Endothelial cell of umbilical vein (primary cell): ENCODE measurements around the gene ZNF407. TPM values are rescaled to one million over a fixed set of nuclear protein-coding genes. Genes with fewer than 3 reads are reported as not detected.

Experiments
- BruUV-seq: library from RNA; stranded (reverse); fragments of 400-500 nt; replicated peaks from 2 replicates; lab custom pipeline; 2021; lab: Mats Ljungman, UMichigan
- CTCF ChIA-PET: fragments of 300-600, 350-600 bp; sonication (Branson Sonifier 250); formaldehyde crosslinking; loops from one replicate; lab custom pipeline; 2021; ENCODE audit warnings: antibody characterized with exemption, inconsistent platforms; lab: Charles Lee
- POLR2A ChIA-PET: fragments of 300-600, 350-600 bp; sonication (Branson Sonifier 250); formaldehyde crosslinking; loops from one replicate; lab custom pipeline; 2021; ENCODE audit warnings: antibody characterized with exemption, inconsistent platforms; lab: Charles Lee
- DNase-seq: peaks from one replicate; pipeline ENCODE4 v3.0.0-alpha.2; 2011; ENCODE audit warnings: low read depth, low spot score
- FAIRE-seq: peaks from 2 replicates; lab custom pipeline; 2011; peaks lifted over from hg19 to GRCh38; lab: Jason Lieb, UNC
- H2AFZ ChIP-seq: 2 replicates; pipeline ENCODE4 v1.6.0; 2012; ENCODE audit warnings: low read depth, low read length, control low read depth, inconsistent platforms
- H3K27ac ChIP-seq: 2 replicates; pipeline ENCODE4 v1.5.1; 2011; ENCODE audit warnings: low read depth, mild to moderate bottlenecking, control low read depth, low read length, moderate library complexity; ENCODE audit not compliant: insufficient read depth
- H3K27me3 ChIP-seq, 2 experiments: 2 replicates each; pipeline versions ENCODE4 v1.6.0 to v1.6.1; 2011; ENCODE audit warnings: low read length in 2 of 2, mixed read lengths in 1 of 2; ENCODE audit not compliant: control insufficient read depth in 2 of 2, insufficient read depth in 2 of 2
- H3K36me3 ChIP-seq, 2 experiments: 2 replicates in 1 of 2; 3 replicates in 1 of 2; pipeline ENCODE4 v1.5.1; 2011; ENCODE audit warnings: low read length in 2 of 2, mild to moderate bottlenecking in 1 of 2, moderate library complexity in 1 of 2; ENCODE audit not compliant: control insufficient read depth in 2 of 2, insufficient read depth in 2 of 2; ENCODE audit errors: extremely low read depth in 1 of 2
- H3K4me1 ChIP-seq: 3 replicates; pipeline ENCODE4 v1.5.1; 2011; ENCODE audit warnings: mild to moderate bottlenecking, low read length; ENCODE audit not compliant: control insufficient read depth, insufficient read depth; ENCODE audit errors: extremely low read depth
- H3K4me2 ChIP-seq: 2 replicates; pipeline ENCODE4 v1.6.1; 2011; ENCODE audit warnings: low read length, control low read depth, mixed read lengths; ENCODE audit not compliant: insufficient read depth
- H3K4me3 ChIP-seq, 3 experiments: fragments of 200-600 bp in 1 of 3; sonication (generic), shearing (Covaris generic) in 1 of 3; replicated peaks in 1 of 3; 2 replicates each; pipeline ENCODE4 v1.5.1; 2011 to 2016; ENCODE audit warnings: control low read depth in 3 of 3, low read length in 3 of 3, mild to moderate bottlenecking in 2 of 3, inconsistent platforms in 1 of 3, low read depth in 1 of 3, moderate library complexity in 1 of 3; ENCODE audit not compliant: insufficient read depth in 1 of 3
- H3K79me2 ChIP-seq: 2 replicates; pipeline ENCODE4 v1.6.0; 2012; ENCODE audit warnings: low read length, inconsistent platforms; ENCODE audit not compliant: control insufficient read depth, insufficient read depth
- H3K9ac ChIP-seq: replicated peaks from 2 replicates; pipeline ENCODE3; 2011; ENCODE audit warnings: low read length, control low read depth; ENCODE audit not compliant: insufficient read depth; ENCODE audit errors: extremely low read depth
- H3K9me1 ChIP-seq: replicated peaks from 3 replicates; pipeline ENCODE4 v1.6.0; 2011; ENCODE audit warnings: mild to moderate bottlenecking, low read length; ENCODE audit not compliant: control insufficient read depth, insufficient read depth; ENCODE audit errors: extremely low read depth
- H3K9me3 ChIP-seq: replicated peaks from 2 replicates; pipeline ENCODE4 v1.5.1; 2012; ENCODE audit warnings: low read length, inconsistent platforms; ENCODE audit not compliant: control insufficient read depth, insufficient read depth
- H4K20me1 ChIP-seq: replicated peaks from 2 replicates; pipeline ENCODE3; 2011; ENCODE audit warnings: mild to moderate bottlenecking, low read length; ENCODE audit not compliant: control insufficient read depth, insufficient read depth; ENCODE audit errors: extremely low read depth
- EZH2 ChIP-seq: IDR thresholded peaks from 2 replicates; pipeline ENCODE4 v1.6.1; 2012; ENCODE audit warnings: borderline replicate concordance, low read depth, mild to moderate bottlenecking, moderate library complexity, low read length, inconsistent platforms; ENCODE audit not compliant: severe bottlenecking
- GATA2 ChIP-seq: IDR thresholded peaks from 2 replicates; pipeline ENCODE4 v1.7.0; 2011; ENCODE audit warnings: low read depth, mild to moderate bottlenecking, moderate library complexity, mixed read lengths, low read length; ENCODE audit not compliant: insufficient read length, insufficient read depth
- JUN ChIP-seq: IDR thresholded peaks from 2 replicates; pipeline ENCODE4 v1.6.1; 2011; ENCODE audit warnings: borderline replicate concordance, low read depth; ENCODE audit not compliant: insufficient read length, insufficient read depth
- MYC ChIP-seq: IDR thresholded peaks from one replicate; pipeline ENCODE4 v1.6.1; 2011; ENCODE audit warnings: mild to moderate bottlenecking, low read depth, low read length
- POLR2A ChIP-seq: IDR thresholded peaks from 2 replicates; pipeline ENCODE4 v1.6.1; 2012; ENCODE audit warnings: low read depth, mild to moderate bottlenecking, control low read depth, low read length
- POLR2AphosphoS5 ChIP-seq: IDR thresholded peaks from 2 replicates; pipeline ENCODE4 v1.6.1; 2012; ENCODE audit warnings: low read depth, mild to moderate bottlenecking, control low read depth, low read length, moderate library complexity; ENCODE audit not compliant: insufficient read depth
- dilution Hi-C: fragments of 300-500 bp; cut with MboI; formaldehyde crosslinking; loops from one replicate; pipeline ENCODE4 v1.15.0; 2019; ENCODE audit warnings: low sequenced_read_pairs; ENCODE audit not compliant: extremely low pct_ligation_motif_present
- intact Hi-C: fragments of 100-400 bp; cut with micrococcal nuclease; formaldehyde crosslinking; loops from one replicate; pipeline ENCODE4 v1.10.0; 2022
- polyA plus RNA-seq, 4 experiments: library from polyadenylated mRNA; depleted of rRNA in 3 of 4; stranded (reverse) in 3 of 4; unstranded in 1 of 4; fragments of >200 nt; gene quantifications; 2 replicates each; pipeline versions ENCODE4 v1.2.1 to v1.2.3, GENCODE V29; 2011 to 2012; ENCODE audit warnings: missing spikeins in 1 of 4
- total RNA-seq: library from RNA; stranded (reverse); gene quantifications from 2 replicates; pipeline ENCODE4 v1.2.3, GENCODE V29; 2021
- TF ChIP-seq, protein P1 (sequence below): IDR thresholded peaks from 2 replicates; pipeline ENCODE4 v1.6.1; 2011; ENCODE audit not compliant: insufficient read depth, insufficient read length
- TF ChIP-seq, protein P2 (sequence below), 2 donors: IDR thresholded peaks; 1 replicate in 1 of 2; 2 replicates in 1 of 2; pipeline ENCODE4 v1.5.1; 2011; ENCODE audit warnings: low read length in 2 of 2, mild to moderate bottlenecking in 2 of 2, moderate library complexity in 2 of 2, control low read depth in 1 of 2, inconsistent platforms in 1 of 2, low read depth in 1 of 2; ENCODE audit not compliant: insufficient read depth in 1 of 2; ENCODE audit errors: extremely low read depth in 1 of 2

Gene ZNF407
- total and polyA plus RNA-seq, 2 donors (not counting 3 experiments of a cell fraction or from before 2014, with no cell fraction given), result 3.8 to 20.1 TPM

DNA sequence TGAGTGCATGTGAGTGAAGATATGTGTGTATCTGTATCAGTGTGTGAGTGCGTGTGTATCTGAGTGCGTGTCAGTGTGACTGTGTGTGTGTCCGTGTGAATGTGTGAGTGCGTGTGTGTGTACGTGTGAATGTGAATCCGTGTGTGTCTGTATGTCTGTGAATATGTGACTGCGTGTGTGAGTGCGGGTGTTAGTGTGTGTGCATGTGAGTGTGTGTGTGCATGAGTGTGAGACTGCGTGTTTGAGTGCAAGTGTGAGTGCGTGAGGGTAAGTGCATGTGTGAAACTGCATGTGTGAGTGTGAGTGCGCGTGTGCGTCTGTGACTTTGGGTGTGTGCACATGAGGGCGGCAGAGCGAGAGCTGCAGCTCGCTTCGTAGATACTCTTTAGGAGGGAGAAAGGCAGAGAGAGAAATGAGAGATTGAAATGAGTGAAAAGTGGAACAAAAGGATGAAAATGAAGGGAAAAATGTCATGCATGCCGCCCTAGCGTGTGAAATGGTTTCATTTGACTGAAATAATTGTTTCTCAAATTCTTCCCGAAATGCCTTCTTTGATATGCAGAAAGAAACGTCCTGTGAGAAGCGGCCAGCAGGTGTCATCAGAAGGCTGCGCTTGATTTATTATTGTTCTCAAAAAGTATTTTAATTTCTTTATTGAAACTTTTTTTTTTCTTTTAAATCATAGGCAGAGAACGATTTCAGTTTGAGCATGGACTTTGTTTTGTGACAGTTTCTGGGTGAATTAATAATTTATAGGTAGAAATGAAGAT, 25.6 kb downstream of the ZNF407 start:
- H3K4me1 ChIP-seq, result no peaks in the 10 kb centered on the region
- H3K27me3 ChIP-seq, result no peaks in the 10 kb centered on the region
- TF ChIP-seq JUN (no peak), POLR2A (no peak), GATA2 (no peak), MYC (no peak), POLR2AphosphoS5 (no peak), EZH2 (no peak)
- TF ChIP-seq, protein P1, sequence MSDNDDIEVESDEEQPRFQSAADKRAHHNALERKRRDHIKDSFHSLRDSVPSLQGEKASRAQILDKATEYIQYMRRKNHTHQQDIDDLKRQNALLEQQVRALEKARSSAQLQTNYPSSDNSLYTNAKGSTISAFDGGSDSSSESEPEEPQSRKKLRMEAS, result no peak
- TF ChIP-seq, protein P2, sequence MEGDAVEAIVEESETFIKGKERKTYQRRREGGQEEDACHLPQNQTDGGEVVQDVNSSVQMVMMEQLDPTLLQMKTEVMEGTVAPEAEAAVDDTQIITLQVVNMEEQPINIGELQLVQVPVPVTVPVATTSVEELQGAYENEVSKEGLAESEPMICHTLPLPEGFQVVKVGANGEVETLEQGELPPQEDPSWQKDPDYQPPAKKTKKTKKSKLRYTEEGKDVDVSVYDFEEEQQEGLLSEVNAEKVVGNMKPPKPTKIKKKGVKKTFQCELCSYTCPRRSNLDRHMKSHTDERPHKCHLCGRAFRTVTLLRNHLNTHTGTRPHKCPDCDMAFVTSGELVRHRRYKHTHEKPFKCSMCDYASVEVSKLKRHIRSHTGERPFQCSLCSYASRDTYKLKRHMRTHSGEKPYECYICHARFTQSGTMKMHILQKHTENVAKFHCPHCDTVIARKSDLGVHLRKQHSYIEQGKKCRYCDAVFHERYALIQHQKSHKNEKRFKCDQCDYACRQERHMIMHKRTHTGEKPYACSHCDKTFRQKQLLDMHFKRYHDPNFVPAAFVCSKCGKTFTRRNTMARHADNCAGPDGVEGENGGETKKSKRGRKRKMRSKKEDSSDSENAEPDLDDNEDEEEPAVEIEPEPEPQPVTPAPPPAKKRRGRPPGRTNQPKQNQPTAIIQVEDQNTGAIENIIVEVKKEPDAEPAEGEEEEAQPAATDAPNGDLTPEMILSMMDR (IDR thresholded peaks at IDR 0.05; ENCODE audit: extremely low read depth in 1 of 2, insufficient read depth in 1 of 2, low read depth in 1 of 2, low read length in 2 of 2), result peak; percentile 16 to 30
- no peaks in the 10 kb centered on the region for H3K36me3 ChIP-seq
- intact Hi-C loops (loop anchor here (1.0 to 10.0 kb wide), 2 partner anchors 856 to 1722 kb away; no protein-coding TSS in a partner anchor), dilution Hi-C loops (no loop called here)
- no peak overlapping the region for H3K4me2 ChIP-seq
- no peaks in the 10 kb centered on the region for H4K20me1 ChIP-seq
- H2AFZ ChIP-seq, result no peak overlapping the region
- FAIRE-seq (peak; percentile 12), DNase-seq (peak; percentile 21)
- no peak overlapping the region for H3K4me3 ChIP-seq
- no TSS peak for BruUV-seq
- H3K9ac ChIP-seq, result no peak overlapping the region
- POLR2A ChIA-PET, result no interaction called here
- no peak overlapping the region for H3K27ac ChIP-seq
- CTCF ChIA-PET, result interaction anchor here (0.6 to 2.1 kb wide), 11 partner anchors 9 to 1725 kb away, joined by 3 to 20 read pairs (median 3); no protein-coding TSS in a partner anchor
- H3K9me1 ChIP-seq, result no peaks in the 10 kb centered on the region
- peaks cover 7% of the 10 kb centered on the region for H3K79me2 ChIP-seq
- H3K9me3 ChIP-seq, result no peaks in the 10 kb centered on the region
